GM12878 (cell line): Measurements from ENCODE around the gene RNF13. TPM values are rescaled to one million over a fixed set of nuclear protein-coding genes. Genes with fewer than 3 reads are reported as not detected.

Experiments used
- ATAC-seq: fragments of 200-7000 bp; cut with Tn5 transposase; 3 replicates; pipeline ENCODE4 v1.9.1; 2020; ENCODE audit warnings: mild to moderate bottlenecking, moderate library complexity
- BruUV-seq: library from RNA; stranded (reverse); fragments of 400-500 nt; replicated peaks from 2 replicates; lab custom pipeline; 2021; lab: Mats Ljungman, UMichigan
- CTCF ChIA-PET: fragments of 300-600 bp; sonication (Branson Sonifier 250); formaldehyde crosslinking; extraction: SDS; loops from one replicate; lab custom pipeline; 2021; ENCODE audit warnings: inconsistent platforms; lab: Yijun Ruan, JAX
- POLR2A ChIA-PET: fragments of 350-600 bp; formaldehyde crosslinking; extraction: SDS; loops from one replicate; lab custom pipeline; 2021; ENCODE audit warnings: inconsistent platforms; lab: Charles Lee
- RAD21 ChIA-PET: fragments of 300-600 bp; sonication (Branson Sonifier 250); formaldehyde crosslinking; loops from one replicate; lab custom pipeline; 2023; ENCODE audit warnings: antibody characterized with exemption; ENCODE audit not compliant: unreplicated experiment; lab: Charles Lee
- SMC1A ChIA-PET: fragments of 300-600 bp; sonication (Branson Sonifier 250); formaldehyde crosslinking; loops from one replicate; lab custom pipeline; 2023; ENCODE audit not compliant: unreplicated experiment, uncharacterized antibody; lab: Charles Lee
- DNase-seq: peaks from one replicate; pipeline ENCODE4 v3.0.0-alpha.2; 2011; ENCODE audit warnings: low read depth, low spot score
- FAIRE-seq: peaks from 3 replicates; lab custom pipeline; 2011; peaks lifted over from hg19 to GRCh38; lab: Jason Lieb, UNC
- H2AFZ ChIP-seq: 2 replicates; pipeline ENCODE4 v1.6.0; 2011; ENCODE audit warnings: low read depth, low read length, control low read depth; ENCODE audit not compliant: control insufficient read depth
- H3K27ac ChIP-seq: 2 replicates; pipeline ENCODE4 v1.5.1; 2011; ENCODE audit warnings: control low read depth; ENCODE audit not compliant: control insufficient read depth, insufficient read depth
- H3K27me3 ChIP-seq, 2 experiments: replicated peaks in 1 of 2; 2 replicates each; pipeline versions ENCODE4 v1.6.0 to v1.6.1; 2011; ENCODE audit warnings: low read length in 1 of 2; ENCODE audit not compliant: control insufficient read depth in 2 of 2, insufficient read depth in 2 of 2
- H3K36me3 ChIP-seq, 2 experiments: 2 replicates each; pipeline ENCODE4 v1.5.1; 2011; ENCODE audit warnings: low read length in 1 of 2; ENCODE audit not compliant: control insufficient read depth in 2 of 2, insufficient read depth in 2 of 2
- H3K4me1 ChIP-seq: 2 replicates; pipeline ENCODE4 v1.6.1; 2011; ENCODE audit warnings: mild to moderate bottlenecking, low read length, moderate library complexity, mixed read lengths; ENCODE audit not compliant: control insufficient read depth, insufficient read depth
- H3K4me2 ChIP-seq: 2 replicates; pipeline ENCODE4 v1.6.0; 2011; ENCODE audit warnings: control low read depth; ENCODE audit not compliant: control insufficient read depth, insufficient read depth
- H3K4me3 ChIP-seq: fragments of 200-600 bp; sonication (generic); 2 replicates; pipeline ENCODE4 v1.5.1; 2016
- H3K79me2 ChIP-seq: 2 replicates; pipeline ENCODE4 v1.6.0; 2011; ENCODE audit warnings: low read length; ENCODE audit not compliant: control insufficient read depth, insufficient read depth
- H3K9ac ChIP-seq: 2 replicates; pipeline ENCODE4 v1.8.0; 2011; ENCODE audit warnings: low read length, control low read depth, mixed read lengths; ENCODE audit not compliant: control insufficient read depth, insufficient read depth
- H3K9me3 ChIP-seq: replicated peaks from 3 replicates; pipeline ENCODE4 v1.5.1; 2011; ENCODE audit warnings: mild to moderate bottlenecking, low read length; ENCODE audit not compliant: control insufficient read depth, insufficient read depth
- H4K20me1 ChIP-seq: 2 replicates; pipeline ENCODE4 v1.6.0; 2011; ENCODE audit not compliant: control insufficient read depth, insufficient read depth
- CBFB ChIP-seq: IDR thresholded peaks from 2 replicates; pipeline ENCODE4 v1.6.1; 2016; ENCODE audit warnings: antibody characterized with exemption, low read depth
- CREM ChIP-seq: IDR thresholded peaks from 2 replicates; pipeline ENCODE4 v1.6.1; 2014; ENCODE audit warnings: antibody characterized with exemption, low read depth
- HDGF ChIP-seq: fragments of 450-650 bp; IDR thresholded peaks from 2 replicates; pipeline ENCODE4 v1.6.1; 2016; ENCODE audit warnings: antibody characterized with exemption
- KDM1A ChIP-seq: fragments of 200-600 bp; sonication (generic); IDR thresholded peaks from 2 replicates; pipeline ENCODE4 v1.6.1; 2016; ENCODE audit warnings: borderline replicate concordance
- KLF5 ChIP-seq: fragments of 450-650 bp; IDR thresholded peaks from 2 replicates; pipeline ENCODE4 v1.6.1; 2014; ENCODE audit warnings: mild to moderate bottlenecking; ENCODE audit not compliant: partially characterized antibody
- NBN ChIP-seq: fragments of 450-650 bp; IDR thresholded peaks from 2 replicates; pipeline ENCODE4 v1.6.1; 2016
- PAX8 ChIP-seq: fragments of 450-650 bp; IDR thresholded peaks from 2 replicates; pipeline ENCODE4 v1.6.1; 2017; ENCODE audit warnings: mild to moderate bottlenecking, moderate library complexity
- WRNIP1 ChIP-seq: IDR thresholded peaks from 2 replicates; pipeline ENCODE4 v1.6.1; 2011; ENCODE audit warnings: low read depth, low read length, improper control_type of control experiment, borderline replicate concordance
- ZBED1 ChIP-seq: IDR thresholded peaks from 2 replicates; pipeline ENCODE4 v1.6.1; 2016; ENCODE audit warnings: borderline replicate concordance
- ZNF274 ChIP-seq: IDR thresholded peaks from one replicate; pipeline ENCODE4 v1.8.0; 2011; ENCODE audit not compliant: insufficient read length, insufficient read depth
- WGBS: methylation state at CpG from one replicate; pipeline ENCODE4 v1.1.6; 2016; ENCODE audit warnings: low lambda C conversion rate; ENCODE audit not compliant: insufficient replicate concordance, insufficient coverage; ENCODE audit errors: missing lambda C conversion rate; 5-methylcytosine and 5-hydroxymethylcytosine counted together
- in situ Hi-C: fragments of 300-500 bp; cut with MboI; formaldehyde crosslinking; loops from 9 replicates; pipeline ENCODE4 v1.14.3; 2018; ENCODE audit warnings: mixed read lengths
- intact Hi-C: fragments of 100-400 bp; cut with micrococcal nuclease; formaldehyde crosslinking; loops from one replicate; pipeline ENCODE4 v1.14.2; 2022; ENCODE audit not compliant: unreplicated experiment
- polyA plus RNA-seq, 11 experiments: library from polyadenylated mRNA; depleted of rRNA in 4 of 11; unstranded in 6 of 11; stranded (reverse) in 5 of 11; fragments of >200 nt; fragmentation: Nextera tagmentation in 4 of 11; fragmentation: Illumina TruSeq in 1 of 11; extraction: Ambion mirVana in 4 of 11; extraction: Trizol in 1 of 11; gene quantifications; 1 replicate in 1 of 11; 2 replicates in 10 of 11; pipeline versions ENCODE4 v1.2.1 to v1.2.3, GENCODE V29; 2011 to 2016; ENCODE audit warnings: inconsistent platforms in 2 of 11, missing spikeins in 2 of 11, low read depth in 1 of 11
- total RNA-seq, 4 experiments: library from RNA; depleted of rRNA in 3 of 4; stranded (reverse); fragments of >200 nt in 3 of 4; fragmentation: Illumina TruSeq in 1 of 4; extraction: Trizol in 1 of 4; gene quantifications; 2 replicates each; pipeline versions ENCODE4 v1.2.1 to v1.2.3, GENCODE V29; 2013 to 2021
- TF ChIP-seq, protein P1 (sequence below): fragments of 450-650 bp; formaldehyde crosslinking; IDR thresholded peaks from 2 replicates; pipeline ENCODE4 v1.5.0; 2022; ENCODE audit warnings: mild to moderate bottlenecking, missing genetic modification characterization
- TF ChIP-seq, protein P2 (sequence below): fragments of 150-350 bp; IDR thresholded peaks from 2 replicates; pipeline ENCODE4 v1.6.1; 2014; ENCODE audit warnings: mild to moderate bottlenecking, low read depth, low read length

RNF13 gene
- total and polyA plus RNA-seq, 10 of the 15 experiments (the other 5 are each of a cell fraction or from before 2014, with no cell fraction given): 18.9 to 73.4 (median 36.7) TPM

DNA sequence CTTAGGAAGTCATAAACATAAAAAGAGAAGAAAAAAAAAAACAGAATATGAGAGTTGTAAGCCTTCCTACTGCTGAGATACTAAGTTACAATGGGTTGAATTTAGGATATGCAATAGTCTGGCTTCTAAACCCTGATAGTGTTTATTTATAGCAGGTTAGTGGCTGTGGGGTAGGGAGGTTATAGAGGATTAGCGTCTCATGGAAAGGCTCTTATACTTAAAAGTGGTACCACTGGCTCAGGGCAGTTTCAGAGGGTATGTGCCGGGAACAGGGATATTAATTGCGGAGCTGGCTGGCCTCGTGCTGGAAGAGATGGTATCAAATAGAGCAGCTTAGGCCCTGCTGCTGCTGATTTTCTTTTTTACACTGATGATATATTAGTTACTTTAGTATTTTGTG is 96.9 kb downstream of the RNF13 start:
- Histone ChIP-seq H3K4me3 (no peak overlapping the region), H3K9ac (no peak overlapping the region), H3K27ac (no peak overlapping the region), H3K79me2 (no peaks in the 10 kb centered on the region), H3K9me3 (no peaks in the 10 kb centered on the region), H2AFZ (no peak overlapping the region), H3K4me2 (no peak overlapping the region), H4K20me1 (no peaks in the 10 kb centered on the region), H3K4me1 (no peaks in the 10 kb centered on the region), H3K27me3 (no peaks in the 10 kb centered on the region), H3K36me3 (no peaks in the 10 kb centered on the region; a peak in 1 of 4 replicates)
- FAIRE-seq (no peak), DNase-seq (no peak), ATAC-seq (no peak)
- no peak for TF ChIP-seq ZNF274
- no peak for TF ChIP-seq CREM
- TF ChIP-seq, protein P1, sequence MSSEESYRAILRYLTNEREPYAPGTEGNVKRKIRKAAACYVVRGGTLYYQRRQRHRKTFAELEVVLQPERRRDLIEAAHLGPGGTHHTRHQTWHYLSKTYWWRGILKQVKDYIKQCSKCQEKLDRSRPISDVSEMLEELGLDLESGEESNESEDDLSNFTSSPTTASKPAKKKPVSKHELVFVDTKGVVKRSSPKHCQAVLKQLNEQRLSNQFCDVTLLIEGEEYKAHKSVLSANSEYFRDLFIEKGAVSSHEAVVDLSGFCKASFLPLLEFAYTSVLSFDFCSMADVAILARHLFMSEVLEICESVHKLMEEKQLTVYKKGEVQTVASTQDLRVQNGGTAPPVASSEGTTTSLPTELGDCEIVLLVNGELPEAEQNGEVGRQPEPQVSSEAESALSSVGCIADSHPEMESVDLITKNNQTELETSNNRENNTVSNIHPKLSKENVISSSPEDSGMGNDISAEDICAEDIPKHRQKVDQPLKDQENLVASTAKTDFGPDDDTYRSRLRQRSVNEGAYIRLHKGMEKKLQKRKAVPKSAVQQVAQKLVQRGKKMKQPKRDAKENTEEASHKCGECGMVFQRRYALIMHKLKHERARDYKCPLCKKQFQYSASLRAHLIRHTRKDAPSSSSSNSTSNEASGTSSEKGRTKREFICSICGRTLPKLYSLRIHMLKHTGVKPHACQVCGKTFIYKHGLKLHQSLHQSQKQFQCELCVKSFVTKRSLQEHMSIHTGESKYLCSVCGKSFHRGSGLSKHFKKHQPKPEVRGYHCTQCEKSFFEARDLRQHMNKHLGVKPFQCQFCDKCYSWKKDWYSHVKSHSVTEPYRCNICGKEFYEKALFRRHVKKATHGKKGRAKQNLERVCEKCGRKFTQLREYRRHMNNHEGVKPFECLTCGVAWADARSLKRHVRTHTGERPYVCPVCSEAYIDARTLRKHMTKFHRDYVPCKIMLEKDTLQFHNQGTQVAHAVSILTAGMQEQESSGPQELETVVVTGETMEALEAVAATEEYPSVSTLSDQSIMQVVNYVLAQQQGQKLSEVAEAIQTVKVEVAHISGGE (CRISPR knock-in tag): no peak
- TF ChIP-seq, protein P2, sequence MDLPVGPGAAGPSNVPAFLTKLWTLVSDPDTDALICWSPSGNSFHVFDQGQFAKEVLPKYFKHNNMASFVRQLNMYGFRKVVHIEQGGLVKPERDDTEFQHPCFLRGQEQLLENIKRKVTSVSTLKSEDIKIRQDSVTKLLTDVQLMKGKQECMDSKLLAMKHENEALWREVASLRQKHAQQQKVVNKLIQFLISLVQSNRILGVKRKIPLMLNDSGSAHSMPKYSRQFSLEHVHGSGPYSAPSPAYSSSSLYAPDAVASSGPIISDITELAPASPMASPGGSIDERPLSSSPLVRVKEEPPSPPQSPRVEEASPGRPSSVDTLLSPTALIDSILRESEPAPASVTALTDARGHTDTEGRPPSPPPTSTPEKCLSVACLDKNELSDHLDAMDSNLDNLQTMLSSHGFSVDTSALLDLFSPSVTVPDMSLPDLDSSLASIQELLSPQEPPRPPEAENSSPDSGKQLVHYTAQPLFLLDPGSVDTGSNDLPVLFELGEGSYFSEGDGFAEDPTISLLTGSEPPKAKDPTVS: no peak
- TF ChIP-seq HDGF: no peak
- TF ChIP-seq KLF5: no peak
- no peak for TF ChIP-seq WRNIP1
- no peak for TF ChIP-seq PAX8
- TF ChIP-seq NBN: no peak
- TF ChIP-seq KDM1A: no peak
- no peak for TF ChIP-seq CBFB
- TF ChIP-seq ZBED1: no peak
- BruUV-seq: no TSS peak
- CTCF ChIA-PET: interaction anchor here (0.7 to 5.9 kb wide), 4 partner anchors 27 to 155 kb away, joined by 3 to 27 read pairs (median 3); no protein-coding TSS in a partner anchor
- intact Hi-C loops: no loop called here
- SMC1A ChIA-PET: no interaction called here
- WGBS: 98% methylated on average over 4 of the region's 4 CpGs
- POLR2A ChIA-PET: no interaction called here
- RAD21 ChIA-PET: no interaction called here
- in situ Hi-C loops: no loop called here
